HepG2 (cell line): ENCODE measurements around the gene PRPSAP1. TPM values are rescaled to one million over a fixed set of nuclear protein-coding genes. Genes with fewer than 3 reads are reported as not detected.

ENCODE experiments used
- CERS6 ChIP-seq: sonication (generic); formaldehyde crosslinking; IDR thresholded peaks from 2 replicates; pipeline ENCODE4 v1.5.0; 2020; ENCODE audit warnings: missing genetic modification reagents
- DMTF1 ChIP-seq: sonication (generic); formaldehyde crosslinking; IDR thresholded peaks from 2 replicates; pipeline ENCODE4 v1.4.0; 2020; ENCODE audit warnings: mild to moderate bottlenecking, missing genetic modification reagents
- DPF2 ChIP-seq: sonication (generic); formaldehyde crosslinking; IDR thresholded peaks from 2 replicates; pipeline ENCODE4 v1.4.0; 2020; ENCODE audit warnings: mild to moderate bottlenecking, low read depth, missing genetic modification reagents, borderline replicate concordance
- HMGXB4 ChIP-seq, 2 experiments: sonication (generic) in 1 of 2; formaldehyde crosslinking in 1 of 2; IDR thresholded peaks; 2 replicates each; pipeline versions ENCODE4 v1.4.0 to v1.6.1; 2018 to 2020; ENCODE audit warnings: missing genetic modification reagents in 2 of 2, borderline replicate concordance in 1 of 2, low read depth in 1 of 2, mild to moderate bottlenecking in 1 of 2, missing biosample characterization in 1 of 2
- IKZF4 ChIP-seq: sonication (generic); formaldehyde crosslinking; IDR thresholded peaks from 2 replicates; pipeline ENCODE4 v1.5.1; 2020; ENCODE audit warnings: borderline replicate concordance, mild to moderate bottlenecking, low read depth, missing genetic modification reagents; ENCODE audit errors: not compliant biosample characterization
- MBD4 ChIP-seq: IDR thresholded peaks from 2 replicates; pipeline ENCODE4 v1.6.1; 2012; ENCODE audit warnings: low read length, inconsistent platforms, borderline replicate concordance
- NFIC ChIP-seq: IDR thresholded peaks from 2 replicates; pipeline ENCODE4 v1.6.1; 2012; ENCODE audit warnings: mild to moderate bottlenecking, low read length, inconsistent platforms
- TFDP1 ChIP-seq: IDR thresholded peaks from 2 replicates; pipeline ENCODE4 v1.6.1; 2016; ENCODE audit warnings: missing compliant biosample characterization, missing genetic modification reagents, borderline replicate concordance
- TOPORS ChIP-seq: sonication (generic); formaldehyde crosslinking; IDR thresholded peaks from 2 replicates; pipeline ENCODE4 v1.8.0; 2023; ENCODE audit warnings: mild to moderate bottlenecking, missing genetic modification reagents
- ZMYM2 ChIP-seq: sonication (generic); formaldehyde crosslinking; IDR thresholded peaks from 2 replicates; pipeline ENCODE4 v1.8.0; 2022; ENCODE audit warnings: mild to moderate bottlenecking, missing genetic modification reagents
- ZNF232 ChIP-seq: sonication (generic); formaldehyde crosslinking; IDR thresholded peaks from 2 replicates; pipeline ENCODE4 v1.4.0; 2020; ENCODE audit warnings: missing genetic modification reagents, borderline replicate concordance
- ZNF552 ChIP-seq: sonication (generic); formaldehyde crosslinking; IDR thresholded peaks from 2 replicates; pipeline ENCODE4 v1.9.0; 2022; ENCODE audit warnings: missing genetic modification reagents, mild to moderate bottlenecking, borderline replicate concordance
- ZNF7 ChIP-seq: IDR thresholded peaks from 2 replicates; pipeline ENCODE4 v1.6.1; 2016; ENCODE audit warnings: missing biosample characterization, missing genetic modification reagents
- ZNF816 ChIP-seq: sonication (generic); formaldehyde crosslinking; IDR thresholded peaks from 2 replicates; pipeline ENCODE4 v1.8.0; 2022; ENCODE audit warnings: missing genetic modification reagents, mild to moderate bottlenecking, borderline replicate concordance
- ZSCAN29 ChIP-seq: sonication (generic); formaldehyde crosslinking; conservative IDR thresholded peaks from 2 replicates; pipeline ENCODE4 v1.4.0; 2020; ENCODE audit warnings: mild to moderate bottlenecking, missing genetic modification reagents
- ZUFSP ChIP-seq: sonication (generic); formaldehyde crosslinking; IDR thresholded peaks from 2 replicates; pipeline ENCODE4 v1.9.0; 2021; ENCODE audit warnings: missing genetic modification reagents, mild to moderate bottlenecking, borderline replicate concordance
- polyA plus RNA-seq, 8 experiments: library from polyadenylated mRNA; depleted of rRNA in 3 of 8; stranded (reverse) in 7 of 8; unstranded in 1 of 8; fragments of >200 nt; fragmentation: Illumina TruSeq in 4 of 8; extraction: Trizol in 4 of 8; gene quantifications; 2 replicates each; pipeline versions ENCODE4 v1.2.1 to v1.2.3, GENCODE V29; 2011 to 2016; ENCODE audit warnings: low read depth in 4 of 8, missing spikeins in 1 of 8, mixed read lengths in 1 of 8; ENCODE audit not compliant: insufficient read depth in 1 of 8
- total RNA-seq, 5 experiments: library from RNA; depleted of rRNA; stranded (reverse); fragments of >200 nt; fragmentation: Illumina TruSeq; extraction: Trizol; gene quantifications; 2 replicates each; pipeline ENCODE4 v1.2.3, GENCODE V29; 2016; ENCODE audit warnings: low read depth in 1 of 5

The PRPSAP1 gene
- total and polyA plus RNA-seq, 2 of the 13 experiments (the other 11 are each of a cell fraction or from before 2014, with no cell fraction given) = 91.1 to 314 TPM

GRCh38 chr17:76353599-76354316 is at the start of gene PRPSAP1 (continued):
- TF ChIP-seq DMTF1 = no peak; the same call in 1 of the 2 replicates
- peak; percentile 81; the same call in 1 of the 2 replicates for TF ChIP-seq ZSCAN29
- no peak; the same call in 1 of the 2 replicates for TF ChIP-seq ZNF552
- peak; percentile 79; the same call in 1 of the 2 replicates for TF ChIP-seq NFIC
- no peak for TF ChIP-seq ZNF7 (CRISPR knock-in tag)
- TF ChIP-seq IKZF4 (CRISPR knock-in tag) = peak; percentile 77
- TF ChIP-seq ZUFSP (CRISPR knock-in tag) = no peak
- TF ChIP-seq MBD4 = no peak
- peak; percentile 68; the same call in 1 of the 2 replicates for TF ChIP-seq ZMYM2 (CRISPR knock-in tag)
- TF ChIP-seq CERS6 (CRISPR knock-in tag) = no peak
- no peak for TF ChIP-seq ZNF816 (CRISPR knock-in tag)
- TF ChIP-seq ZNF232 (CRISPR knock-in tag) = peak; percentile 91; the same call in 1 of the 2 replicates
- peak; percentile 75 for TF ChIP-seq TOPORS
- peak; percentile 52; the same call in 1 of the 2 replicates for TF ChIP-seq DPF2 (CRISPR knock-in tag)
- peak; percentile 65; the same call in 1 of the 2 replicates for TF ChIP-seq TFDP1 (CRISPR knock-in tag)
- TF ChIP-seq HMGXB4 (CRISPR knock-in tag; IDR thresholded peaks at IDR 0.05; ENCODE audit: borderline replicate concordance in 1 of 2, low read depth in 1 of 2) = peak; percentile 91 to 95; a peak in 3 of 4 replicates
